HepG2 (cell line): ENCODE results near the gene CCDC148. TPM values are rescaled to one million over a fixed set of nuclear protein-coding genes. Genes with fewer than 3 reads are reported as not detected.

ENCODE experiments used
- ARID4A ChIP-seq: sonication (generic); formaldehyde crosslinking; IDR thresholded peaks from 2 replicates; pipeline ENCODE4 v1.5.0; 2020; ENCODE audit warnings: mild to moderate bottlenecking, missing genetic modification reagents, borderline replicate concordance
- ATF3 ChIP-seq: sonication (generic); formaldehyde crosslinking; IDR thresholded peaks from 2 replicates; pipeline ENCODE4 v1.4.0; 2020; ENCODE audit warnings: missing genetic modification reagents
- ATM ChIP-seq: fragments of 450-650 bp; IDR thresholded peaks from 2 replicates; pipeline ENCODE4 v1.7.1; 2017; ENCODE audit warnings: mild to moderate bottlenecking, borderline replicate concordance
- FOXM1 ChIP-seq: sonication (generic); formaldehyde crosslinking; IDR thresholded peaks from 2 replicates; pipeline ENCODE4 v1.5.0; 2020; ENCODE audit warnings: missing genetic modification reagents
- KDM1A ChIP-seq: IDR thresholded peaks from 2 replicates; pipeline ENCODE4 v1.6.1; 2016; ENCODE audit warnings: missing compliant biosample characterization
- KLF12 ChIP-seq: sonication (generic); formaldehyde crosslinking; IDR thresholded peaks from 2 replicates; pipeline ENCODE4 v1.4.0; 2020; ENCODE audit warnings: missing genetic modification reagents, borderline replicate concordance
- KMT2A ChIP-seq: sonication (generic); formaldehyde crosslinking; IDR thresholded peaks from 2 replicates; pipeline ENCODE4 v1.4.0; 2020; ENCODE audit warnings: missing genetic modification reagents
- LRRFIP1 ChIP-seq: sonication (generic); formaldehyde crosslinking; conservative IDR thresholded peaks from 2 replicates; pipeline ENCODE4 v1.4.0; 2020; ENCODE audit warnings: missing genetic modification reagents
- MAFG ChIP-seq: sonication (generic); formaldehyde crosslinking; IDR thresholded peaks from 2 replicates; pipeline ENCODE4 v1.5.1; 2020; ENCODE audit warnings: mild to moderate bottlenecking, missing genetic modification reagents
- MTA3 ChIP-seq: sonication (generic); formaldehyde crosslinking; IDR thresholded peaks from 2 replicates; pipeline ENCODE4 v1.4.0; 2020; ENCODE audit warnings: missing genetic modification reagents
- POLR2A ChIP-seq, 2 experiments: IDR thresholded peaks; 2 replicates each; pipeline ENCODE4 v1.6.1; 2011; ENCODE audit warnings: low read depth in 2 of 2, low read length in 2 of 2, mild to moderate bottlenecking in 1 of 2, moderate library complexity in 1 of 2; ENCODE audit not compliant: insufficient read depth in 1 of 2
- PREB ChIP-seq: sonication (generic); formaldehyde crosslinking; IDR thresholded peaks from 2 replicates; pipeline ENCODE4 v1.4.0; 2020; ENCODE audit warnings: missing genetic modification reagents
- RBM39 ChIP-seq: fragments of 200-400 bp; formaldehyde crosslinking; IDR thresholded peaks from one replicate; pipeline ENCODE4 v1.6.1; 2018; ENCODE audit warnings: antibody characterized with exemption, mild to moderate bottlenecking, low read depth, low read length; ENCODE audit not compliant: poor library complexity, severe bottlenecking
- TOE1 ChIP-seq: sonication (generic); formaldehyde crosslinking; IDR thresholded peaks from 2 replicates; pipeline ENCODE4 v1.4.0; 2020; ENCODE audit warnings: mild to moderate bottlenecking, missing genetic modification reagents
- XBP1 ChIP-seq: sonication (generic); formaldehyde crosslinking; IDR thresholded peaks from 2 replicates; pipeline ENCODE4 v1.5.0; 2020; ENCODE audit warnings: missing genetic modification reagents
- ZFP36L1 ChIP-seq: sonication (generic); formaldehyde crosslinking; IDR thresholded peaks from 2 replicates; pipeline ENCODE4 v1.8.0; 2022; ENCODE audit warnings: mild to moderate bottlenecking, missing genetic modification reagents, moderate library complexity
- ZNF10 ChIP-seq: sonication (generic); formaldehyde crosslinking; IDR thresholded peaks from 2 replicates; pipeline ENCODE4 v1.4.0; 2020; ENCODE audit warnings: mild to moderate bottlenecking, low read depth, missing genetic modification reagents, borderline replicate concordance
- ZNF17 ChIP-seq: sonication (generic); formaldehyde crosslinking; IDR thresholded peaks from 2 replicates; pipeline ENCODE4 v1.5.0; 2020; ENCODE audit warnings: mild to moderate bottlenecking, missing genetic modification reagents
- ZNF235 ChIP-seq: sonication (generic); formaldehyde crosslinking; IDR thresholded peaks from 2 replicates; pipeline ENCODE4 v1.8.1; 2023; ENCODE audit warnings: mild to moderate bottlenecking, missing genetic modification reagents, borderline replicate concordance
- ZNF543 ChIP-seq: sonication (generic); formaldehyde crosslinking; IDR thresholded peaks from 2 replicates; pipeline ENCODE4 v1.4.0; 2020; ENCODE audit warnings: mild to moderate bottlenecking, missing genetic modification reagents
- ZSCAN29 ChIP-seq: sonication (generic); formaldehyde crosslinking; conservative IDR thresholded peaks from 2 replicates; pipeline ENCODE4 v1.4.0; 2020; ENCODE audit warnings: mild to moderate bottlenecking, missing genetic modification reagents
- polyA plus RNA-seq, 8 experiments: library from polyadenylated mRNA; depleted of rRNA in 3 of 8; stranded (reverse) in 7 of 8; unstranded in 1 of 8; fragments of >200 nt; fragmentation: Illumina TruSeq in 4 of 8; extraction: Trizol in 4 of 8; gene quantifications; 2 replicates each; pipeline versions ENCODE4 v1.2.1 to v1.2.3, GENCODE V29; 2011 to 2016; ENCODE audit warnings: low read depth in 4 of 8, missing spikeins in 1 of 8, mixed read lengths in 1 of 8; ENCODE audit not compliant: insufficient read depth in 1 of 8
- total RNA-seq, 5 experiments: library from RNA; depleted of rRNA; stranded (reverse); fragments of >200 nt; fragmentation: Illumina TruSeq; extraction: Trizol; gene quantifications; 2 replicates each; pipeline ENCODE4 v1.2.3, GENCODE V29; 2016; ENCODE audit warnings: low read depth in 1 of 5

The CCDC148 gene
- total and polyA plus RNA-seq, 2 of the 13 experiments (the other 11 are each of a cell fraction or from before 2014, with no cell fraction given): 0.30 to 0.49 TPM

- TF ChIP-seq ARID4A (no peak), XBP1 (CRISPR knock-in tag) (no peak), MTA3 (no peak), RBM39 (no peak), ATF3 (CRISPR knock-in tag) (no peak), MAFG (CRISPR knock-in tag) (no peak), KLF12 (no peak), ZSCAN29 (CRISPR knock-in tag) (no peak), PREB (CRISPR knock-in tag) (no peak), ZNF10 (CRISPR knock-in tag) (no peak), FOXM1 (CRISPR knock-in tag) (no peak), LRRFIP1 (CRISPR knock-in tag) (no peak), ZNF17 (CRISPR knock-in tag) (no peak), ZNF543 (CRISPR knock-in tag) (no peak), KDM1A (CRISPR knock-in tag) (no peak), ZNF235 (CRISPR knock-in tag) (no peak), ZFP36L1 (CRISPR knock-in tag) (no peak), POLR2A (IDR thresholded peaks at IDR 0.05; ENCODE audit: insufficient read depth in 1 of 2, low read depth in 2 of 2, low read length in 2 of 2) (no peak), ATM (no peak), TOE1 (CRISPR knock-in tag) (no peak), KMT2A (CRISPR knock-in tag) (no peak)
Observed at GRCh38 chr2:158127380-158127804, 329.2 kb downstream of the CCDC148 start (continued).
